AG09309 (cell line): ENCODE results near the gene TEX14.
"Not testable (repeated sequence)": the region's sequence is repeated elsewhere in the genome, so short reads cannot be mapped to it uniquely, and the experiment has no call there.

Experiments used
- DNase-seq: peaks from one replicate; pipeline ENCODE4 v3.0.0-alpha.2; 2010; ENCODE audit warnings: low read depth
- H3K4me3 ChIP-seq: 2 replicates; pipeline ENCODE4 v1.5.1; 2011; ENCODE audit warnings: mild to moderate bottlenecking, low read depth, low read length, moderate library complexity; ENCODE audit not compliant: control insufficient read depth
- TF ChIP-seq, protein P1 (sequence below): IDR thresholded peaks from 2 replicates; pipeline ENCODE4 v1.5.1; 2011; ENCODE audit warnings: mild to moderate bottlenecking, low read depth, low read length, inconsistent platforms; ENCODE audit not compliant: insufficient read depth, control insufficient read depth; ENCODE audit errors: missing control alignments

The TEX14 gene

DNA sequence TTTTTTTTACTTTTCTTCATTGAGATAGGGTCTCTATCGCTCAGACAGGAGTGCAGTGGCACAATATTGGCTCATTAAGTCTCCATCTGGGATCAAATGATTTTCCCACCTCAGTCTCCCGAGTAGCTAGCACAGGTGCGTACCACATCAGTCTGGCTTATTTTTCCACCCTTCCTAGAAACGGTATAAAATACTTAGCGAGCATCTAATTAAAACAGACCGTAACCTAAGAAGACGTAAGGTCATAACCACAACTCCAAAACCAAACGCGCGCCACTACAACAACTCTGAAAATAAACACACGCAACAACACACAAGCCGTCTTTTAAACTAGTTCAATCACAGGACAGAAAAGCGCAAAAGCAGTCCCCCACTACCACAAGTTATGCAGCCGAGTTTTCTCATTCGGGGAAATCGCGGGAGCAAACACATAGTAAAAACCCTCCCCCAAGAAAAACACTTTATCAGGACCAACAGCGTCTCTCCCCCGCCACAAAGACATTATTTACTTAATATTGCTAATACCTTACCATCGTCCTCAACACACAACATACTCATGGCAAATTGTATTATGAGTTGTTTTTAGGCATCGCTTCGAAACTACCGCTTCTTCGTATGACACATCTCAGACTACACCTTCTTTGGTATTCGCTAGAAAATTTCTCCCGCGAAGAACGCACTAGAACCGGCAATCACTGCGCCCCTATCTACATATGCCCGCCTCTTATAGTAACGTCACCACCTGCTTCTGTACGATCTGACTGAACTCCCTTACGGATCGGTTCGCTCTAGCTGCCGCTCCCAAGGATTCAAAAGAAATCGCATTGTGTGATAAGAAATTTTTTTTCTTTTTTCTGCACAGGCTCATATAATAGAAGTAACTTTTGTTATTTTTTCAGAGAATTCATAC lies 32.8 kb downstream of the TEX14 start:
- TF ChIP-seq, protein P1, sequence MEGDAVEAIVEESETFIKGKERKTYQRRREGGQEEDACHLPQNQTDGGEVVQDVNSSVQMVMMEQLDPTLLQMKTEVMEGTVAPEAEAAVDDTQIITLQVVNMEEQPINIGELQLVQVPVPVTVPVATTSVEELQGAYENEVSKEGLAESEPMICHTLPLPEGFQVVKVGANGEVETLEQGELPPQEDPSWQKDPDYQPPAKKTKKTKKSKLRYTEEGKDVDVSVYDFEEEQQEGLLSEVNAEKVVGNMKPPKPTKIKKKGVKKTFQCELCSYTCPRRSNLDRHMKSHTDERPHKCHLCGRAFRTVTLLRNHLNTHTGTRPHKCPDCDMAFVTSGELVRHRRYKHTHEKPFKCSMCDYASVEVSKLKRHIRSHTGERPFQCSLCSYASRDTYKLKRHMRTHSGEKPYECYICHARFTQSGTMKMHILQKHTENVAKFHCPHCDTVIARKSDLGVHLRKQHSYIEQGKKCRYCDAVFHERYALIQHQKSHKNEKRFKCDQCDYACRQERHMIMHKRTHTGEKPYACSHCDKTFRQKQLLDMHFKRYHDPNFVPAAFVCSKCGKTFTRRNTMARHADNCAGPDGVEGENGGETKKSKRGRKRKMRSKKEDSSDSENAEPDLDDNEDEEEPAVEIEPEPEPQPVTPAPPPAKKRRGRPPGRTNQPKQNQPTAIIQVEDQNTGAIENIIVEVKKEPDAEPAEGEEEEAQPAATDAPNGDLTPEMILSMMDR, result no peak
- DNase-seq, result peak; percentile 82
- H3K4me3 ChIP-seq, result peak overlapping the region; percentile 23

DNA sequence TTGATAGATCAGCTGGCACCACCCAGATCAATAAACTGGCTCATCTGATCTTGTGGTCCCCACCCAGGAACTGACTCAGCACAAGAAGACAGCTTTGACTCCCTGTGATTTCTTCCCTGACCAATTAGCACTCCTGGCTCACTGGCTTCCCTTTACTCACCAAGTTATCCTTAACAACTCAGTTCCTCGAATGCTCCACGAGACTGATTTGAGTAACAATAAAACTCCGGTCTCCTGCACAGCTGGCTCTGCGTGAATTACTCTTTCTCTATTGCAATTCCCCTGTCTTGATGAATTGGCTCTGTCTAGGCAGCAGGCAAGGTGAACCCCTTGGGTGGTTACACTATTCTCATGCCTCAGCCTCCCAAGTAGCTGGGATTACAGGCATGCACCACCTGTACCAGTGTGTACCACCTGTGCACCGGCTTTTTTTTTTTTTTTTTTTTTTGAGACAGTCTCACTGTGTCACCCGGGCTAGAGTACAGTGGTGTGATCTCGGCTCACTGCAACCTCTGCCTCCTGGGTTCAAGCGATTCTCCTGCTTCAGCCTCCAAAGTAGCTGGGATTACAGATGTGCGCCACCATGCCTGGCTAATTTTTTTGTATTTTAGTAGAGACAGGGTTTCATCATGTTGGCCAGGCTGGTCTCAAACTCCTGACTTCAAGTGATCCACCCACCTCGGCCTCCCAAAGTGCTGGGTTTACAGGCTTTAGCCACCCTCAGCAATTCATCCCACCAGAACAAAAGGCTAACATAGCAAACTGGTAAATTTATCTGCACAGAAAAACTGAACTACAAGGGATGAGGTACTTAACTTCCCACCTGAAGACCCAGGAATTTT lies 33.7 kb downstream of the TEX14 start:
- H3K4me3 ChIP-seq, result not testable (repeated sequence)

DNA sequence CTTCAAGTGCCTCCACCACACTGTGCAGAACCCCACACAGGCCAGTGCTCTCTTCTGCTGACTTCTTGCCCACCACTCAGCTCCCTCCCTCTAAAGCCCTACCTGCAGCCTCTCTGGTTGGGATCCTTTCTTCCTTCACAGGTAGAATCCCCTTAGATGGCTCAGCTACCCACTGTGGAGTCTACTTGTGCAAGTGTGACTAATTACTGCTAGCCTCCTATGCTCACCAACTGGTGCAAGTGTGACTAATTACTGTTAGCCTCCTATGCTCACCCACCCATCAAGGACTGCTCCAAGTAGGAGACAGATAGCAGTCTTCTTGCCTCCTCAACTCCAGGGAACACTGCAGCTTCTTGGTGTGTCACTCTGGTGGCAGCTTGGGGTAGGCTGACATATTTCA lies 43.6 kb downstream of the TEX14 start:
- TF ChIP-seq, protein P1, result no peak
- no peak for DNase-seq
- H3K4me3 ChIP-seq, result no peak overlapping the region

More for the DNA sequence above, 33.7 kb downstream of the TEX14 start:
- DNase-seq, result not testable (repeated sequence)

- DNase-seq, result no peak
- TF ChIP-seq, protein P1, result no peak
- H3K4me3 ChIP-seq, result no peak overlapping the region
Observed at GRCh38 chr17:58643147-58643546, 48.7 kb downstream of the TEX14 start.

- no peak overlapping the region for H3K4me3 ChIP-seq
- DNase-seq, result no peak
- TF ChIP-seq, protein P1, result no peak
Observed at GRCh38 chr17:58641887-58642311, 49.9 kb downstream of the TEX14 start.

DNA sequence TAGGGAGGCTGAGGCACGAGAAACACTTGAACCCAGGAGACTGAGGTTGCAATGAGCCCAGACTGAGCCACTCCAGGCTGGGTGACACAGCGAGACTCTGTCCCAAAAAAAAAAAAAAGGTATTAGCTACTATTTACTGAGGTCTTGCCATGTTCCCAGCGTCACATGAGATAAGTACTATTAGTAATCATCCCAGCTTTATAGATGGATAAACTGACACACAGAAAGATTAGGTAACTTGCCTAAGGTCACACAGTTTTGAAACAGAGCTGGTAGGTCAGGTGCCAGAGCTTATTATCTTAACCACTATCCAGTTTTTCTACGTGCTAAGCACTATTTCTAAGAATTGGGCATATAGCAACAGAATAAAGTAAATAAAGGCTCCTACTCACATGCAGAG lies 51.6 kb downstream of the TEX14 start:
- DNase-seq, result no peak
- TF ChIP-seq, protein P1, result no peak

DNA sequence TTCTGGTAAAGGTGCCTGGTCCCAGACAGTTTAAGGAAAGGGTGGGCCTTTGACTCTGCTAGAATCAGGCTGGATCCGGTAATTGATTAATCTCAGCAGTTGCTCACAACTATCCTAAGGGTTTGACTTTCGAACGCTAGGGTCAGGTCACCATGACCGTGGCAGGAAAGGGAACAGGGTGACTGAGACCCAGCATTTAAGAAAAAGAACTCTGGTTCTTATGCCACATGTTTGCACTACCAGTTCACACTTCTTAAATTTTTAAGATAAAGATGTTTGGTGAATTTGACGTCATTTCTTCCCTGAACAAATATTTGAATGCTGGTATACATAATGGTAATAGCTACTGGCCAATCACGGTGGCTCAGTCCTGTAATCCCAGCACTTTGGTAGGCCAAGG lies 52.2 kb downstream of the TEX14 start:
- no peak for DNase-seq
- TF ChIP-seq, protein P1, result no peak
- no peak overlapping the region for H3K4me3 ChIP-seq

More for the DNA sequence above, 51.6 kb downstream of the TEX14 start:
- H3K4me3 ChIP-seq, result no peak overlapping the region
